Adrenal gland (tissue), 5 donors: ENCODE measurements around the gene DOCK1.

Experiments
- POLR2A ChIP-seq, 2 donors: fragments of 450-650 bp; IDR thresholded peaks; one replicate each; pipeline ENCODE4 v1.6.1; 2017; ENCODE audit warnings: antibody characterized with exemption in 2 of 2, mild to moderate bottlenecking in 2 of 2, moderate library complexity in 1 of 2
- TF ChIP-seq, protein P1 (sequence below), 6 experiments: fragments of 450-650 bp in 4 of 6; fragments of 200-600 bp in 2 of 6; sonication (generic) in 1 of 6; IDR thresholded peaks; 1 replicate in 5 of 6; 2 replicates in 1 of 6; pipeline versions ENCODE4 v1.5.1 to v1.8.0; 2016 to 2021; ENCODE audit warnings: antibody characterized with exemption in 6 of 6, mild to moderate bottlenecking in 2 of 6, moderate library complexity in 1 of 6
- donor health status: DM: no; HTN: no; CAD: no.

DNA sequence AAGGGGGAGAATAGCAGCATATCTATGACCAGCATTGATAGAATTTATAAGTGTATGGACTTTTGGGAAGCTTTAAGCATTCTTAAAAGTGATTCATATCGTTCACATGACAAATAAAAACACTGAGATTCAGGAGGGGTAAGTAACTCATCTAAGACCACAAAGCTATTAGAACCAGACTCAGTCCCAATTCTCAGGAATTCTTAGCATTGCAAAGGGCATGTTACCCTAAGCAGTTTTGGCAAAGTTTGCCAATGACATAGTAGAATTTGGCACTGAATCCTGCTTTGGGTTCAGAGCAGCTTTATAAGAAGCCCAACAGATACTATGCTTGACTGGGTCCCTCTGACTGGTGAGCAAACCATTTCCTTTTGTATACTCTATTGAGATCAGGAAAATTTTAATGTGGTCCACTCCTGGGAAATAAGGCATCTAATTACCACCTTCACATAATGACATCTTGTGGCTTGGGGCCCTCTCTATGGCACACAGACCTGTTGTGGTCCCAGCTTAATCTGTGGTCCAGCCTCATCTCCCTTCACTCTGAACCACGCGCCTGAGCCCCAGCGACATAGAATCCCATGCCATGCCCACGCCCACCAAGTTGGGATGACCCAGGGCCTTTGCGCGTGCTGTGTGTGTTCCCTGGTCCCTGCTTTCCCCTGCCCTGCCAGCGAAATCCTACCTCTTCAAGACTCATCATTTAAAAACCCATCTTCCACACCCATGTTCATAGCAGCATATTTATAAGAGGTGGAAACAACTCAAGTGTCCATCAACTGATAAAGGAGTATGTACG, 37.5 kb upstream of the DOCK1 start:
- TF ChIP-seq, protein P1, sequence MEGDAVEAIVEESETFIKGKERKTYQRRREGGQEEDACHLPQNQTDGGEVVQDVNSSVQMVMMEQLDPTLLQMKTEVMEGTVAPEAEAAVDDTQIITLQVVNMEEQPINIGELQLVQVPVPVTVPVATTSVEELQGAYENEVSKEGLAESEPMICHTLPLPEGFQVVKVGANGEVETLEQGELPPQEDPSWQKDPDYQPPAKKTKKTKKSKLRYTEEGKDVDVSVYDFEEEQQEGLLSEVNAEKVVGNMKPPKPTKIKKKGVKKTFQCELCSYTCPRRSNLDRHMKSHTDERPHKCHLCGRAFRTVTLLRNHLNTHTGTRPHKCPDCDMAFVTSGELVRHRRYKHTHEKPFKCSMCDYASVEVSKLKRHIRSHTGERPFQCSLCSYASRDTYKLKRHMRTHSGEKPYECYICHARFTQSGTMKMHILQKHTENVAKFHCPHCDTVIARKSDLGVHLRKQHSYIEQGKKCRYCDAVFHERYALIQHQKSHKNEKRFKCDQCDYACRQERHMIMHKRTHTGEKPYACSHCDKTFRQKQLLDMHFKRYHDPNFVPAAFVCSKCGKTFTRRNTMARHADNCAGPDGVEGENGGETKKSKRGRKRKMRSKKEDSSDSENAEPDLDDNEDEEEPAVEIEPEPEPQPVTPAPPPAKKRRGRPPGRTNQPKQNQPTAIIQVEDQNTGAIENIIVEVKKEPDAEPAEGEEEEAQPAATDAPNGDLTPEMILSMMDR (IDR thresholded peaks at IDR 0.05) = no peak
- no peak for TF ChIP-seq POLR2A (IDR thresholded peaks at IDR 0.05)
